Psoas muscle (tissue), 8 donors: ENCODE measurements around the gene FHDC1. TPM values are rescaled to one million over a fixed set of nuclear protein-coding genes. Genes with fewer than 3 reads are reported as not detected.

ENCODE experiments used
- ATAC-seq, 4 donors: fragments of 200-7000 bp; cut with Tn5 transposase; one replicate each; pipeline ENCODE4 v1.9.1; 2020; ENCODE audit warnings: moderate library complexity in 3 of 4, mild to moderate bottlenecking in 2 of 4
- DNase-seq, 2 donors: peaks; one replicate each; pipeline ENCODE4 v3.0.0-alpha.2; 2020
- H3K27ac ChIP-seq: fragments of 200-600 bp; one replicate; pipeline ENCODE4 v1.8.0; 2022
- H3K27me3 ChIP-seq, 3 donors: fragments of 200-600 bp in 1 of 3; one replicate each; pipeline versions ENCODE4 v1.6.1 to v1.8.0; 2013 to 2022; ENCODE audit warnings: low read length in 2 of 3, mild to moderate bottlenecking in 2 of 3, moderate library complexity in 1 of 3; ENCODE audit not compliant: insufficient read depth in 3 of 3
- H3K36me3 ChIP-seq, 2 donors: fragments of 200-600 bp in 1 of 2; one replicate each; pipeline versions ENCODE4 v1.6.1 to v1.8.0; 2013 to 2022; ENCODE audit warnings: low read depth in 1 of 2, mild to moderate bottlenecking in 1 of 2, moderate library complexity in 1 of 2; ENCODE audit not compliant: insufficient read depth in 1 of 2
- H3K4me1 ChIP-seq: fragments of 200-600 bp; one replicate; pipeline ENCODE4 v1.8.0; 2022
- H3K4me3 ChIP-seq: fragments of 200-600 bp; one replicate; pipeline ENCODE4 v1.8.0; 2022; ENCODE audit warnings: mild to moderate bottlenecking
- H3K9me3 ChIP-seq: fragments of 200-600 bp; one replicate; pipeline ENCODE4 v1.8.0; 2022
- CTCF ChIP-seq: fragments of 200-600 bp; IDR thresholded peaks from one replicate; pipeline ENCODE4 v1.8.0; 2022; ENCODE audit warnings: antibody characterized with exemption
- WGBS, 3 donors: extraction: QIAGEN DNeasy Blood & Tissue Kit; methylation state at CpG; one replicate each; pipeline versions ENCODE4 v1.1.6 to v1.1.7; 2013; 5-methylcytosine and 5-hydroxymethylcytosine counted together
- intact Hi-C, 2 donors: fragments of 100-400 bp; cut with DNase I; formaldehyde crosslinking; loops; one replicate each; pipeline versions ENCODE4 v1.11.0 to v1.14.2; 2022
- polyA plus RNA-seq, 3 donors: library from polyadenylated mRNA; stranded (reverse); fragments of 200-250 nt; gene quantifications; one replicate each; pipeline ENCODE4 v1.2.3, GENCODE V29; 2013
- total RNA-seq, 4 donors: library from RNA; stranded (reverse); fragmentation: NEBNext Ultra II Directional in 2 of 4; extraction: Animal tissue kit (Norgen Biotek cat#: 25700) in 2 of 4; gene quantifications; one replicate each; pipeline versions ENCODE4 v1.2.1 to v1.2.4, GENCODE V29; 2021 to 2023
- donor health status: healthy with polysubstance abuse.
- donor health status: DM: no; HTN: no; CAD: no; lungs with moderate emphysema.
- donor health status: Bipolar disorder and iron deficiency.
- donor health status: healthy.
- donor health status: DM: yes; HTN: yes; CAD: no.
- donor health status: DM: no; HTN: no; CAD: no.
- donor health status: DM: no; HTN: no; CAD: no.
- donor health status: DM: yes; HTN: yes; CAD: no.

The FHDC1 gene
- total and polyA plus RNA-seq, 7 donors = 0.27 to 2.8 (median 0.38) TPM

- TF ChIP-seq CTCF = no peak
- H3K4me1 ChIP-seq = no peaks in the 10 kb centered on the region
- no peak overlapping the region for H3K4me3 ChIP-seq
- DNase-seq = no peak
- no peaks in the 10 kb centered on the region for H3K9me3 ChIP-seq
- 57 to 63% (median 62%) methylated on average over 12 of the region's 12 CpGs for WGBS, 3 donors
- H3K27ac ChIP-seq = no peak overlapping the region
- H3K27me3 ChIP-seq = no peaks in the 10 kb centered on the region
- H3K36me3 ChIP-seq = no peaks in the 10 kb centered on the region
- intact Hi-C loops = no loop called here
- no peak for ATAC-seq
These were observed 20.7 kb downstream of the FHDC1 start for GRCh38 chr4:152956650-152957436.

- H3K27me3 ChIP-seq = no peaks in the 10 kb centered on the region
- no peak for TF ChIP-seq CTCF
- no peaks in the 10 kb centered on the region for H3K9me3 ChIP-seq
- DNase-seq (no peak), ATAC-seq (no peak)
- no peak overlapping the region for H3K27ac ChIP-seq
- no peaks in the 10 kb centered on the region for H3K36me3 ChIP-seq
- intact Hi-C loops = no loop called here
- H3K4me1 ChIP-seq = no peaks in the 10 kb centered on the region
- 57 to 59% (median 58%) methylated on average over 11 of the region's 11 CpGs for WGBS, 3 donors
- H3K4me3 ChIP-seq = no peak overlapping the region
These were observed 21.5 kb downstream of the FHDC1 start for GRCh38 chr4:152957437-152958171.

GRCh38 chr4:152959080-152959479, 23.0 kb downstream of the FHDC1 start:
- Histone ChIP-seq H3K36me3 (no peaks in the 10 kb centered on the region), H3K9me3 (no peaks in the 10 kb centered on the region), H3K27ac (no peak overlapping the region), H3K4me3 (no peak overlapping the region), H3K4me1 (no peaks in the 10 kb centered on the region), H3K27me3 (no peaks in the 10 kb centered on the region)
- ATAC-seq (no peak), DNase-seq (no peak)
- intact Hi-C loops = no loop called here
- no peak for TF ChIP-seq CTCF
- WGBS, 3 donors = 86 to 93% (median 88%) methylated on average over 2 of the region's 2 CpGs

- no peak for TF ChIP-seq CTCF
- Histone ChIP-seq H3K9me3 (no peaks in the 10 kb centered on the region), H3K4me3 (no peak overlapping the region), H3K27me3 (no peaks in the 10 kb centered on the region), H3K27ac (no peak overlapping the region), H3K36me3 (no peaks in the 10 kb centered on the region), H3K4me1 (no peaks in the 10 kb centered on the region)
- intact Hi-C loops = no loop called here
- ATAC-seq (no peak), DNase-seq (no peak)
- WGBS, 3 donors = 87 to 94% (median 92%) methylated on average over 3 of the region's 3 CpGs
These were observed 24.0 kb downstream of the FHDC1 start for GRCh38 chr4:152960082-152960481.
